GM12872 (cell line): ENCODE data around the gene ARHGAP24.

ENCODE experiments used
- CTCF ChIP-seq: IDR thresholded peaks from 3 replicates; pipeline ENCODE4 v1.5.1; 2011; ENCODE audit warnings: low read depth, mild to moderate bottlenecking, low read length, moderate library complexity; ENCODE audit not compliant: insufficient read depth

The ARHGAP24 gene

GRCh38 chr4:85836588-85837438 lies 361.9 kb downstream of the ARHGAP24 start:
- no peak for TF ChIP-seq CTCF

- no peak for TF ChIP-seq CTCF
Observed at GRCh38 chr4:85837439-85837733, 362.4 kb downstream of the ARHGAP24 start.

- no peak for TF ChIP-seq CTCF
Observed at GRCh38 chr4:85842540-85842939, 367.6 kb downstream of the ARHGAP24 start.

- TF ChIP-seq CTCF: no peak
Observed at GRCh38 chr4:85854546-85854945, 379.6 kb downstream of the ARHGAP24 start.

- TF ChIP-seq CTCF: no peak
Observed at GRCh38 chr4:85860066-85860740, 385.3 kb downstream of the ARHGAP24 start.

GRCh38 chr4:85861064-85861765 lies 386.3 kb downstream of the ARHGAP24 start:
- TF ChIP-seq CTCF: no peak

- no peak for TF ChIP-seq CTCF
Observed at GRCh38 chr4:85862896-85863295, 387.9 kb downstream of the ARHGAP24 start.
